H9 (cell line): ENCODE results near the gene CLCN2. TPM values are rescaled to one million over a fixed set of nuclear protein-coding genes. Genes with fewer than 3 reads are reported as not detected.

Experiments used
- DNase-seq: peaks from one replicate; pipeline ENCODE4 v3.0.0-alpha.2; 2017
- H2AFZ ChIP-seq: one replicate; pipeline ENCODE4 v1.6.1; 2013; ENCODE audit warnings: mild to moderate bottlenecking, low read length, control low read depth, moderate library complexity
- H2AK5ac ChIP-seq: 2 replicates; pipeline ENCODE4 v1.6.1; 2013; ENCODE audit warnings: low read length, control low read depth, mixed read lengths; ENCODE audit not compliant: insufficient read length
- H2BK120ac ChIP-seq: one replicate; pipeline ENCODE4 v1.6.1; 2013; ENCODE audit warnings: low read depth, mild to moderate bottlenecking, low read length, control low read depth, inconsistent platforms; ENCODE audit not compliant: poor library complexity, severe bottlenecking
- H2BK12ac ChIP-seq: 2 replicates; pipeline ENCODE4 v1.6.1; 2013; ENCODE audit warnings: low read length, control low read depth, mixed read lengths, low read depth; ENCODE audit not compliant: insufficient read length
- H2BK15ac ChIP-seq: 2 replicates; pipeline ENCODE4 v1.6.1; 2013; ENCODE audit warnings: low read depth, low read length, control low read depth
- H2BK20ac ChIP-seq: one replicate; pipeline ENCODE4 v1.6.1; 2013; ENCODE audit warnings: low read depth, mild to moderate bottlenecking, low read length, control low read depth, inconsistent platforms; ENCODE audit not compliant: poor library complexity, severe bottlenecking
- H2BK5ac ChIP-seq: 2 replicates; pipeline ENCODE4 v1.6.1; 2013; ENCODE audit warnings: low read length, control low read depth, mixed read lengths; ENCODE audit not compliant: insufficient read length
- H3K14ac ChIP-seq: 2 replicates; pipeline ENCODE4 v1.6.1; 2013; ENCODE audit warnings: low read length, control low read depth; ENCODE audit not compliant: insufficient read depth
- H3K18ac ChIP-seq: 2 replicates; pipeline ENCODE4 v1.6.1; 2013; ENCODE audit warnings: low read depth, mild to moderate bottlenecking, mixed read lengths, low read length, control low read depth; ENCODE audit not compliant: insufficient read length
- H3K23ac ChIP-seq: 2 replicates; pipeline ENCODE4 v1.6.1; 2013; ENCODE audit warnings: low read length, control low read depth, mixed read lengths, low read depth; ENCODE audit not compliant: insufficient read length
- H3K23me2 ChIP-seq: 2 replicates; pipeline ENCODE4 v1.6.1; 2013; ENCODE audit warnings: low read depth, mild to moderate bottlenecking, mixed read lengths, low read length, control low read depth; ENCODE audit not compliant: insufficient read length, poor library complexity, severe bottlenecking
- H3K27ac ChIP-seq: 2 replicates; pipeline ENCODE4 v1.5.1; 2013; ENCODE audit warnings: low read length, control low read depth, mixed read lengths, low read depth; ENCODE audit not compliant: insufficient read length
- H3K27me3 ChIP-seq: 2 replicates; pipeline ENCODE4 v1.6.1; 2013; ENCODE audit warnings: low read length, control low read depth, inconsistent platforms; ENCODE audit not compliant: insufficient read depth
- H3K4ac ChIP-seq: 2 replicates; pipeline ENCODE4 v1.6.1; 2013; ENCODE audit warnings: low read depth, mild to moderate bottlenecking, control low read depth, inconsistent platforms, low read length, moderate library complexity
- H3K4me1 ChIP-seq: 2 replicates; pipeline ENCODE4 v1.6.1; 2013; ENCODE audit warnings: low read length, control low read depth, inconsistent platforms; ENCODE audit not compliant: insufficient read depth
- H3K4me2 ChIP-seq: 2 replicates; pipeline ENCODE4 v1.6.1; 2013; ENCODE audit warnings: low read length, control low read depth, mixed read lengths; ENCODE audit not compliant: insufficient read length, insufficient read depth
- H3K56ac ChIP-seq: 2 replicates; pipeline ENCODE4 v1.6.1; 2013; ENCODE audit warnings: low read depth, mild to moderate bottlenecking, mixed read lengths, low read length, control low read depth; ENCODE audit not compliant: insufficient read length
- H3K79me1 ChIP-seq: 2 replicates; pipeline ENCODE4 v1.6.1; 2013; ENCODE audit warnings: low read depth, mild to moderate bottlenecking, moderate library complexity, low read length, control low read depth, inconsistent platforms; ENCODE audit not compliant: insufficient read depth, poor library complexity, severe bottlenecking
- H3K79me2 ChIP-seq: 2 replicates; pipeline ENCODE4 v1.6.1; 2013; ENCODE audit warnings: low read length, control low read depth, inconsistent platforms; ENCODE audit not compliant: insufficient read depth
- H3K9ac ChIP-seq: 2 replicates; pipeline ENCODE4 v1.6.1; 2013; ENCODE audit warnings: low read length, control low read depth, mixed read lengths; ENCODE audit not compliant: insufficient read length; ENCODE audit errors: extremely low read depth
- H3K9me3 ChIP-seq: one replicate; pipeline ENCODE4 v1.6.1; 2013; ENCODE audit warnings: low read depth, low read length, inconsistent platforms; ENCODE audit not compliant: control insufficient read depth
- H3T11ph ChIP-seq: one replicate; pipeline ENCODE4 v1.6.1; 2013; ENCODE audit warnings: mild to moderate bottlenecking, low read length, control low read depth, inconsistent platforms
- H4K20me1 ChIP-seq: one replicate; pipeline ENCODE4 v1.6.1; 2013; ENCODE audit not compliant: control insufficient read depth, insufficient read length, insufficient read depth
- H4K5ac ChIP-seq: 2 replicates; pipeline ENCODE4 v1.6.1; 2013; ENCODE audit warnings: low read depth, mild to moderate bottlenecking, mixed read lengths, low read length, control low read depth; ENCODE audit not compliant: insufficient read length
- H4K8ac ChIP-seq: replicated peaks from 2 replicates; pipeline ENCODE4 v1.6.1; 2013; ENCODE audit warnings: low read length, control low read depth, mixed read lengths, low read depth; ENCODE audit not compliant: insufficient read length
- H4K91ac ChIP-seq: 2 replicates; pipeline ENCODE4 v1.6.1; 2013; ENCODE audit warnings: low read depth, mild to moderate bottlenecking, moderate library complexity, mixed read lengths, low read length, control low read depth; ENCODE audit not compliant: insufficient read length
- H3K27ac Mint-ChIP-seq, 3 experiments: 2 replicates in 2 of 3; 3 replicates in 1 of 3; pipeline ENCODE4 v1.8.0; 2020 to 2021; ENCODE audit warnings: mixed read lengths in 3 of 3, mild to moderate bottlenecking in 1 of 3, moderate library complexity in 1 of 3
- H3K27me3 Mint-ChIP-seq: 2 replicates; pipeline ENCODE4 v1.8.0; 2021; ENCODE audit warnings: low read depth, mild to moderate bottlenecking, moderate library complexity, mixed read lengths
- H3K36me3 Mint-ChIP-seq, 3 experiments: 2 replicates in 2 of 3; 3 replicates in 1 of 3; pipeline ENCODE4 v1.8.0; 2020 to 2021; ENCODE audit warnings: low read depth in 3 of 3, mixed read lengths in 3 of 3; ENCODE audit not compliant: insufficient read depth in 1 of 3
- H3K4me1 Mint-ChIP-seq, 2 experiments: 2 replicates each; pipeline ENCODE4 v1.8.0; 2020; ENCODE audit warnings: mixed read lengths in 2 of 2
- H3K4me3 Mint-ChIP-seq, 2 experiments: 2 replicates in 1 of 2; 3 replicates in 1 of 2; pipeline ENCODE4 v1.8.0; 2020 to 2021; ENCODE audit warnings: mild to moderate bottlenecking in 2 of 2, mixed read lengths in 2 of 2, moderate library complexity in 1 of 2
- H3K9me3 Mint-ChIP-seq, 2 experiments: 2 replicates in 1 of 2; 3 replicates in 1 of 2; pipeline ENCODE4 v1.8.0; 2020; ENCODE audit warnings: mild to moderate bottlenecking in 2 of 2, mixed read lengths in 2 of 2, moderate library complexity in 1 of 2
- CTCF ChIP-seq: fragments of 200-600 bp; sonication (generic); conservative IDR thresholded peaks from 3 replicates; pipeline ENCODE4 v1.8.0; 2021; ENCODE audit warnings: antibody characterized with exemption, mild to moderate bottlenecking
- WGBS: extraction: QIAGEN DNeasy Blood & Tissue Kit; methylation state at CpG from one replicate; pipeline ENCODE4 v1.1.7; 2013; ENCODE audit warnings: missing lambda C conversion rate, low lambda C conversion rate, mixed read lengths; ENCODE audit not compliant: insufficient read length; ENCODE audit errors: extremely low coverage; 5-methylcytosine and 5-hydroxymethylcytosine counted together
- total RNA-seq: library from RNA; stranded (reverse); gene quantifications from 2 replicates; pipeline ENCODE4 v1.2.1, GENCODE V29; 2021

Gene CLCN2
- total RNA-seq, 1 experiment from 2014 or later: 17.2 TPM

- no peak overlapping the region for H3K56ac ChIP-seq
- no peak overlapping the region for H3K23ac ChIP-seq
- no peak overlapping the region for H3K27ac Mint-ChIP-seq
- H3K4me1 ChIP-seq: peaks cover 9% of the 10 kb centered on the region; the same call in 1 of the 2 replicates
- H2AFZ ChIP-seq: no peak overlapping the region
- peaks cover under 1% of the 10 kb centered on the region; the same call in 1 of the 2 replicates for H3K27me3 ChIP-seq
- H4K8ac ChIP-seq: no peak overlapping the region
- H3K79me1 ChIP-seq: no peaks in the 10 kb centered on the region
- no peak overlapping the region for H2BK20ac ChIP-seq
- no peaks in the 10 kb centered on the region for H3K9me3 ChIP-seq
- H3K79me2 ChIP-seq: no peaks in the 10 kb centered on the region
- H3K9ac ChIP-seq: no peak overlapping the region
- no peak overlapping the region for H2BK15ac ChIP-seq
- H3K36me3 Mint-ChIP-seq: peaks cover 7 to 20% (median 17%) of the 10 kb centered on the region in 3 experiments
- no peak overlapping the region for H2AK5ac ChIP-seq
- H3K4ac ChIP-seq: no peak overlapping the region
- peaks cover 33 to 41% of the 10 kb centered on the region in 2 experiments for H3K4me1 Mint-ChIP-seq
- H3T11ph ChIP-seq: no peak overlapping the region
- no peaks in the 10 kb centered on the region for H3K23me2 ChIP-seq
- H3K14ac ChIP-seq: no peak overlapping the region; the same call in 1 of the 2 replicates
- TF ChIP-seq CTCF: no peak
- no peak overlapping the region for H4K91ac ChIP-seq
- no peak overlapping the region for H2BK5ac ChIP-seq
- no peak overlapping the region for H4K5ac ChIP-seq
- no peak overlapping the region for H3K27ac ChIP-seq
- H2BK120ac ChIP-seq: no peak overlapping the region
- H4K20me1 ChIP-seq: no peaks in the 10 kb centered on the region
- no peak for DNase-seq
- peaks cover 50% of the 10 kb centered on the region for H3K27me3 Mint-ChIP-seq
- no CpG with 5 or more reads among the region's 6 CpGs for WGBS
- no peaks in the 10 kb centered on the region for H3K9me3 Mint-ChIP-seq
- H2BK12ac ChIP-seq: no peak overlapping the region
- H3K4me3 Mint-ChIP-seq: no peak overlapping the region
- no peak overlapping the region for H3K18ac ChIP-seq
- H3K4me2 ChIP-seq: no peak overlapping the region
Measured at GRCh38 chr3:184373422-184373821, 12.0 kb upstream of the CLCN2 start.
